Epithelial cell of esophagus (primary cell): ENCODE measurements around the gene COPS6.
A peak's percentile ranks its signal among the peaks of the same experiment; 100 is the strongest.

Source experiments
- DNase-seq: peaks from one replicate; pipeline ENCODE4 v3.0.0; 2010; ENCODE audit warnings: low read depth
- H3K4me3 ChIP-seq: 2 replicates; pipeline ENCODE4 v1.5.1; 2011; ENCODE audit warnings: mild to moderate bottlenecking, low read length, control low read depth
- CTCF ChIP-seq: IDR thresholded peaks from 2 replicates; pipeline ENCODE4 v1.5.1; 2011; ENCODE audit warnings: low read depth, mild to moderate bottlenecking, low read length, control low read depth, inconsistent platforms; ENCODE audit not compliant: insufficient read depth; ENCODE audit errors: missing control alignments

The COPS6 gene

GRCh38 chr7:100093498-100093897, 4.7 kb downstream of the COPS6 start:
- no peak overlapping the region for H3K4me3 ChIP-seq
- DNase-seq, result no peak
- TF ChIP-seq CTCF, result no peak

GRCh38 chr7:100093925-100094486, 5.2 kb downstream of the COPS6 start:
- no peak for DNase-seq
- no peak overlapping the region for H3K4me3 ChIP-seq
- TF ChIP-seq CTCF, result no peak

GRCh38 chr7:100095289-100095688, 6.5 kb downstream of the COPS6 start:
- no peak overlapping the region for H3K4me3 ChIP-seq
- TF ChIP-seq CTCF, result no peak
- DNase-seq, result no peak

- no peak for TF ChIP-seq CTCF
- H3K4me3 ChIP-seq, result no peak overlapping the region
- DNase-seq, result no peak
Measured at GRCh38 chr7:100095704-100096103, 6.9 kb downstream of the COPS6 start.

- H3K4me3 ChIP-seq, result no peak overlapping the region
- no peak for DNase-seq
- no peak for TF ChIP-seq CTCF
Measured at GRCh38 chr7:100098913-100099312, 10.1 kb downstream of the COPS6 start.

GRCh38 chr7:100099452-100099851, 10.7 kb downstream of the COPS6 start:
- peak; percentile 27 for DNase-seq
- peak overlapping the region; percentile 90 for H3K4me3 ChIP-seq
- TF ChIP-seq CTCF, result no peak

- TF ChIP-seq CTCF, result no peak
- DNase-seq, result peak; percentile 99
- peak overlapping the region; percentile 90 for H3K4me3 ChIP-seq
Measured at GRCh38 chr7:100100420-100101015, 11.7 kb downstream of the COPS6 start.
